Right lobe of liver (tissue), 4 donors: ENCODE results near the gene ARHGAP25.

Experiments
- POLR2A ChIP-seq: fragments of 450-650 bp; IDR thresholded peaks from one replicate; pipeline ENCODE4 v1.6.1; 2017; ENCODE audit warnings: antibody characterized with exemption, mild to moderate bottlenecking
- TF ChIP-seq, protein P1 (sequence below), 4 donors: fragments of 200-600 bp in 3 of 4; fragments of 450-650 bp in 1 of 4; IDR thresholded peaks; one replicate each; pipeline versions ENCODE4 v1.5.1 to v1.8.0; 2016 to 2022; ENCODE audit warnings: antibody characterized with exemption in 4 of 4, mild to moderate bottlenecking in 2 of 4
- donor health status: DM: no; HTN: no; CAD: no.
- donor health status: DM: no; HTN: no; CAD: no.
- donor health status: DM: no; HTN: yes; CAD: no.

DNA sequence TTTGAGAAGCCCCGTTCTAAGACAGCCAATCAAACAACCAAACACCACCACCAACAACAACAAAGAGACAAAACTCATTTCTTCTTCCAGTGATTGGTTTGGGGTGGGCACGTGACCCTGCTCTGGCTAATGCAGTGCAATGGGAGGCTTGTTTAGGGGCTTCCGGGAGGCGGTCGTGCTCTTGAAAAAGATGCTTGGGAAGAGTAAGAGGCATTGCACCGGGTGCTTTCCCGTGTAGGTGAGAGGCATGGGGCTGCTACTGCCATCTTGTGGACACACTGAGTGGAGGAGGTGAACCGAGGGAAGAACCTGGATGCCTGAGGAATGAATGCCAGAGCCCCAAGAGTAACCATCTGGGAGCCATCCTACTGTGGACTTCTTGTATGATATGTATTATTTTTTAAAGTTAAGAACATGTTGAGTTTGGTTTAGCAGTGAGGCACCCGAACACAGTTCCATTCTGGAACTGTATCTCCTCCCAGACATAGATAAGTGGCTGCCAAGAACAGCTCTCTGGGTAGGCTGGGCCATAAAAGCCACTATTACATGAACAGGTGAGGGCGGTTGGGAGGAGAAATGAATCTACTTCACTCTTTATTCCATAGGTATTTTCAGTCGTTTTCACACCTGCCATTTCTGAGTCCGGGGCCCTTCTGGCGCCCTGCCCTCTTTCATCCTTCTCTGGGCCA is 19.1 kb upstream of the ARHGAP25 start:
- no peak for TF ChIP-seq POLR2A
- TF ChIP-seq, protein P1, sequence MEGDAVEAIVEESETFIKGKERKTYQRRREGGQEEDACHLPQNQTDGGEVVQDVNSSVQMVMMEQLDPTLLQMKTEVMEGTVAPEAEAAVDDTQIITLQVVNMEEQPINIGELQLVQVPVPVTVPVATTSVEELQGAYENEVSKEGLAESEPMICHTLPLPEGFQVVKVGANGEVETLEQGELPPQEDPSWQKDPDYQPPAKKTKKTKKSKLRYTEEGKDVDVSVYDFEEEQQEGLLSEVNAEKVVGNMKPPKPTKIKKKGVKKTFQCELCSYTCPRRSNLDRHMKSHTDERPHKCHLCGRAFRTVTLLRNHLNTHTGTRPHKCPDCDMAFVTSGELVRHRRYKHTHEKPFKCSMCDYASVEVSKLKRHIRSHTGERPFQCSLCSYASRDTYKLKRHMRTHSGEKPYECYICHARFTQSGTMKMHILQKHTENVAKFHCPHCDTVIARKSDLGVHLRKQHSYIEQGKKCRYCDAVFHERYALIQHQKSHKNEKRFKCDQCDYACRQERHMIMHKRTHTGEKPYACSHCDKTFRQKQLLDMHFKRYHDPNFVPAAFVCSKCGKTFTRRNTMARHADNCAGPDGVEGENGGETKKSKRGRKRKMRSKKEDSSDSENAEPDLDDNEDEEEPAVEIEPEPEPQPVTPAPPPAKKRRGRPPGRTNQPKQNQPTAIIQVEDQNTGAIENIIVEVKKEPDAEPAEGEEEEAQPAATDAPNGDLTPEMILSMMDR (IDR thresholded peaks at IDR 0.05), result peak; percentile 64 to 88 (median 82)
